Pons (tissue), 1 donor: Measurements from ENCODE around the gene ZNF512.

Experiments
- DNase-seq: peaks from one replicate; pipeline ENCODE4 v3.0.0-alpha.2; 2016; ENCODE audit warnings: low spot score

The ZNF512 gene

DNA sequence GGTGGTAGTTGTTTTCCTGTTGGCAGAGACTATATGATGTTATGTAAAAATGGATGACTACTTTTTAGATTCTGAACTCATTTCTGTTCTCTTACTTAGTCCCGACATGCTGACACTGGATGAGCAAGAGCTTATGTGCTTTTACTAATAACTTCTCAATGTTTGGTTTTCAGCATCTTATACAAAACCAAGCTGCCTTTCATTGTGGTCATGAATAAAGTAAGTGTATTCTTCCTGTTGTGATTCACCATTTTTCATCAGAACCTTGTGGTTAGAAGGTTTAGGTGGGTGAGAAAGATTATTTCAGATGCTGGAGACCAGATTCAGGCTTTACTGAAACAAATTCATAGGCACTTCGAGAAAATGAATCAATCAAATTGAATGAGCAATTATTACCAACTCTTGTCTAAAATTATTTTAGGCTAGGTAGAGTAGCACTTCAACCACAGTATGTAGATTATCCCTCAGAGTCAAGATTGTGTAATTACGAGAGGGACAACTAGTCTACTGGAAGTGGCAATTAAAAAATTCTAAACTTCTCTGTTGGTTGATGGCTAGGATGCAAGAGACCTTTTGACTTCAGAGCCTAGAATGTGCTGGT, 55.3 kb downstream of the ZNF512 start:
- DNase-seq: no peak

DNA sequence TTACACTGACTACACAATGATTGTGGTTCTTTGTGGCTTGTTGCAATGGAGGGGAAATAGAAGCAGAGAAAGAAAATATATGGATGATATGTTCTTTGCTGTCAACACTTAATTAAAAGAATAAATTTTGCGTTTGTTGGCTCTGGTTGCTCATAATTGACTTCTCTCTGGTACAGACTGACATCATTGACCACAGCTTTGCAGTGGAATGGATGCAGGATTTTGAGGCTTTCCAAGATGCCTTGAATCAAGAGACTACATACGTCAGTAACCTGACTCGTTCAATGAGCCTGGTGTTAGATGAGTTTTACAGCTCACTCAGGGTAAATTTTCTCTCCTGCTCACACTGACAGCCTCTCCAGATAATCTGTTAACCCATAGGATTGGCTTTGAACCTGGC, 55.9 kb downstream of the ZNF512 start:
- no peak for DNase-seq

DNA sequence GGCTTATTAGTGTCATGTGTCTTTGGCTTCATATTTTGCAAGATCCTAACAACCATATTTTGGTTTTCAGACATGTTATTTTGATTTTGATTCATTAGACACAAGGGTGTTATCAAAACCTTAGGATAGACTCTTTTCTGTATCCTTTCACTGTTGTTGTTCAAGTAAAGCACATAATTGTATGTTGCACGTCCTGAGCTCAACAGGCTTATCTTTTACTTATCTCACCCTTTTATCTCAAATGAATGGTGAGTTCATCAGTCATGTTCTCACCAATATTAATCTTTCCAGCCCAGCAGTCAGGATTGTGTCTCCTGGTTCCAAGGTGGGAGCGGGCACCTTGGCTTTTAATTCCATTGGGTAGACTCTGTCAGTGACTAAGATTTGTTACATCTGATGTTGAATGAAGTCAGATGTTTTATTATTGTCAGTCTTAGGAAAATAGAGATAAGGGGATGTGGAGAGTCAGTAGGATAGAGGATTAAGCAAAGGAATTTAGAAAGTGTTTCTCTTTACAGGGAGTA, 57.9 kb downstream of the ZNF512 start:
- no peak for DNase-seq

DNA sequence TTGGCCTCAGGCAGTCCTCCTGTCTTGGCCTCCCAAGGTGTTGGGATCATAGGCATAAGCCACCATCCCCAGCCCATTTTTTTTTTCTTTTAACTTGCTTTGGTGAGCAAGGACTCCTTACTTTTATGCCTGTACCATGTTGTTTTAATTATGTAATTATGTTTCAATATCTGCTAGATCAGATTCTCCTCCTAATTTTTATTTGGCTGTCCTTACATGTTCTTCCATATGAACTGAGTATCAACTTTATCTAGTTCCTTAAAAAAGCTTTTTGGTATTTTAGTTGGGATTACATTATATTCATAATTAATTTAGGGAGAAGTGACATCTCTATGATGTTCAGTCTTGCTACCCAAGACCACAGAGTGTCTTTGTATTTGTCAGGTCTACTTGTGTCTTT, 62.4 kb downstream of the ZNF512 start:
- no peak for DNase-seq

DNA sequence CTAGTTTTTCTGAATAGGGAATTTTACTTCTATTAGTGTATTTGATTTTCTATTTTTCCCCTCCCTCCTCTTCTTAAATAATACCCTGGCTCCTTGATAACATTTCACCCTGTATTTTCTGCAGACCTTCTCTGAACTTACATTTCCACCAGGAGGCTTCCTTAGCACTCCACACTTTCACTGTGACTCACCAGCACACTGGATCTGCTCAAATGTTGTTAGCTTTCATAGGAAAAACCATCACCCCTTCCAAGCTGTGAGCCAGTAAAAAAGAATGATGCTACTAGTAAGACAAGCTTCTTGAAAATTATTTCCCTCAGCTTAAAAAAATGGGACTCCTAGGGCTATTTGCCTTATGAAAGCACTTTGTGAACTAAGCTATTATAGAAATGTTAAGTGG, 64.4 kb downstream of the ZNF512 start:
- no peak for DNase-seq

DNA sequence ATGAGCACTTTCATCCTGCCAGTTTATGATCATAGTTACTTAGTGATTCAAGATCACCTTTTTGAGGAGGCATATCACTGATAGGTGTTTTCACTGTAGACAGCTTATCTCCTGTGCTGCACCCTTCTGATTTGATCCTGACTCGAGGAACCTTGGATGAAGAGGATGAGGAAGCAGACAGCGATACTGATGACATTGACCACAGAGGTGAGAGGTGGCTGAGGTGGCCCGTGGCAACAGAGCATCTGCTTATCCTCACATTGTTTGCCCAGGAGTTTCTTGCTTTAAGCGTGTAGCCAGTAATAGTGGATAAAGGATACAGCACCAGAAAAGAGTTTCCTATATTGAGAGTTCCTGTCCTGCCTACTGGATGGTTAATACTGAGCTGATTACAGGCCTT, 64.9 kb downstream of the ZNF512 start:
- no peak for DNase-seq

DNA sequence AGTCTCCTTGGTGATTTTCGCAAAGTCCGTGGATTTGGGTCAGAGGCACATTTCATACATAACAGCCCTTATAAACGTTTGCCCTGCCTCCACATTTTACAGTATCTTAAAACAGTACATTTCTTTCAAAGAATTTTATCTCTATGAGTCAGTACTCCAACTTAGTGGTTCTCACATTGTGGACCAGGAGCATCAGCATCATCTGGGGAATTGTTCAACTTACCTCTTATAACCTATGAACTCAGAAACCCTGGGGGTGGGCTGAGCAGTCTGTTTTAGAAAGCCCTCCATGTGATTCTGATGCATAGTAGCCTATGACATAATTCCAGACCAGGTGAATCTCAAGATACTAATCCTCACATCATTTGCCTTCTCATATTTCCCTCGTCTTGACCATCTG, 68.2 kb downstream of the ZNF512 start:
- DNase-seq: no peak

DNA sequence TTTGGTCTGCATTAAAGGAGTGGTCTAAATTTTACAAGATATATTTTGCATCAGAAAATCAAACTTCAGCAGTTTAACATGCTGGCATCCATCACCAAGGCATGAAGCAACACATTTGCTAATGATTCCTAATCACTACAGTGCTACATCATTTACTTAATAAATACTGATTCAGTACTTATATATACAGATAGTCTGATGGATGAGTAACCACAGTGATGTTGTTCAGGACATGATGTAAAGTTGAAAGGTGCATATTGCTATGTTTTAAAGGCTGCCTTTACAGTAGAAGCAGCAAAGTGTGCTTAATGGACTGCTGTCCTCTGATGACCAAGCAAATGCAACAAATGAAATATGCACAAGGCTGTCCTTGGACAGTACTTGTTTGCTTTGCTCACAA, 69.5 kb downstream of the ZNF512 start:
- DNase-seq: no peak

DNA sequence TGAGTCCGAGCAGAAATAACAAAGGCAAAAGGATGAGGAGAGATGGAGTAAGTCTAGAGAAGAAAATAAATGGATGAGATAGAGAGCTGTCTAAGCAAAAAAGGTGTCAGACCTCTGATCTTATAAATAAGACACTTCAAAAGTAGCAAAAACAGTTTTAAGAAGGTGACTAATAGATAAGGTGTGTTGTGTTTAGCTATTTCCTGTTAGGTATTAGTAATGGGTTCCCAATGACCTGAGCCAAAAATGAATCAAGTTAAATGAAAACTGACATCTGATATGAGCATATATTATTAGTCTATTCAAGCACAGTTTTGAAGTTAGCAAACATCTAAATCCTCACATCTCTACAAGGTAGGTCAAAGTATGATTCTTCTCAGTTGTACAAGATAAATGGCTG, 69.9 kb downstream of the ZNF512 start:
- no peak for DNase-seq

DNA sequence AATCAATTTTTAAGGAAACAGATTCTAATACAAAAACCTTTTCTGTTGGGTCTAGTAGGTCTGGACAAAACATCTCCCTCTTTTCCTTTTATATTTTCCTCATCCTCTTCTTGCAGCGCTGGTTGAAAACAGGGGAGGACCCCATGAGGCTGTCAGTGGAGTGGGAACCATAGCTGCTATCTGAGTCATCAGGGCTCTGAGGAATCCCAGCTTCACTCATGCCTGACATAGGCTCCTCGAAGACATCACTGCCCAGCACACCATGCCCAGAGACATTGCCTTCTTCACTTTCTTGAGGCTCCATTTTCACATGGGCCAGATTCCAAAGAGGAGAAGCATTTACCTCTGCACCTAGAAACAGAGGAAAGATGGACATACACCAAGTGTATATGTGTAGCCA, 70.6 kb downstream of the ZNF512 start:
- DNase-seq: no peak

DNA sequence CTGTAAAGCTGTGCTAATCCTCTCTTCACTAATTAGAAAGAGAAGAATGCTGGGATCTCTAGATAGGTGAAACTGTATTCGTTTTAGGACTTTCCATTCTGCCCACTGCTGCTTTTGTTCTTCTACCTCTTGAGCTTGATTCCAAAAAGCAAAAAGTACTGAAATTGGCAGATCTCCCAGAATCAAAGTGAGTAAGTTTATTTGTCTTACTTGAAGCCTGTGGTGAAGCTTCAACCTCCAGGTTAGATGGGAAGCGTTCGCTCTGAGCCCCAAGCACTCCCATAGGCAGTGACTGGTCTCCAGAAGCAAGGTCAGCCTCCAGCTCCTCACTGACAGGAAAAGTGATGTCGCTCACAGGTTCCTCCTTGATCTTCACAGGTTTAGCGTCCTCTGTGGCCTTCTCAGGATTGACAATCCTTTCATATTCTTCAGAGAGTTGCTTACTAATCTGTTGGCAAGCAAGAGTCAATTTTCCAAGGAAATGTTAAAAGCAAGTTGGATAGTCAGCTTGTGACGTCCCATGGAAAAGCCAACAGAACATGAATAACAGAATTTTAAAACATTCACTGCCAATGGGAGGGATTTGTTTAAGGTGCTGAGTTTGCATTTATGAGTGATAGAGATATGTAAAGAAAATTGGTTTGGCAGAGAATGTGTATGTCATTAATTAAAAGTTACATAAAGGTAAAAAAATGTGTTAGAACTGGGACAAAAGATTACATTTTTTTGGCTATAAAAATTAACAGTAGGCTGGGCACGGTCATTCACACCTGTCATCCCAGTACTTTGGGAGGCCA, 72.5 kb downstream of the ZNF512 start:
- peak; percentile 13 for DNase-seq

DNA sequence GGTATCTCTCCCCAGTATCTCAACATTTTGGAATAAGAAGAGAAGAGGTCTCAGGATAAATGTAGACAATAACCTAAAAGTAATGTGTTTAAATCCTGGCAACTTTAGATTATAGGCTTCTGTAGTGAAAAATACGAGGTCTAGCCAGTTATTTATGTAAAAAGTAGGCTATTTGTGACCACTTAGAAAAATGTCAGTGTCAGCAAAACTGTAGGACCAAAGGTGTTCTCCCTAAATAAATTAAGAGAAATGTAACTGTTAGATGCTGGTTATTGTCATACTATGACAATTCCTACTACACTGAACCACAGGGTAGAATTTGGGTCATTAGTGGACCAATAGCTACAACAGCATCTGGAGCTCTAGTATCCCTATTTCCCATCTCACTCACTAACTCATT, 78.5 kb downstream of the ZNF512 start:
- DNase-seq: no peak

DNA sequence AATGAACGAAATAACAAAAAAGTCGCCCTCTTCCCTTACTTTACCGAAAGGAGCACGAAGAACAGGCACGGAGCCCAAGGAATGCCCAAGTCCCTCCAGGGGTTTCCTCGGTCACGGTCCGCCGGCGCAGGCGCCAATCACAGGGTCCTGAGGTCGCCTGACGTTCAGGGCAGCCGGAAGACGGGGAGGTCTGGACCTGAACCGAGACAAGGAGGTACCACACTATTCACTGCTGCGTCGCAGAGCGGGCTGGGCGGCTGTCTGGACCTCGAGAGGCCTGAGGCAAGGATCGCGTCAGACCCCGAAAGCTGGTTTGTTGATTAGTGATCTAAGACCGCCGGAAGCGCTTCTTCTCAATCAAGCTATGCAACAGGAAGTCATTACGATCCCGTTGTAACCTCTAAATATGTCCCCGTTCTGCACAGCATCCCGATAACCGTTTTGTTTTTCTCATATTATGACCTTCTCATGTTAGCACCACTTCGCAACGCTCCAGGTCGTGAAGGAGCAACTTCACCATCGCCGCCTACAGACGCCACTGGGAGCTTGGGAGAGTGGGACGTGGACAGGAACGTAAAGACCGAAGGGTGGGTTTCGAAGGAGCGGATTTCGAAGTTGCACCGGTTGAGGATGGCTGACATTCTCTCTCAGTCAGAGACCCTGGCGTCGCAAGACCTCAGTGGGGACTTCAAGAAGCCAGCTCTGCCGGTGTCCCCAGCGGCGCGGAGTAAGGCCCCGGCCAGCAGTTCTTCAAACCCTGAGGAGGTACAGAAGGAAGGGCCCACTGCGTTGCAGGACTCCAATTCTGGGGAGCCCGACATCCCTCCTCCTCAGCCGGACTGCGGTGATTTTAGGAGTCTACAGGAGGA, 80.7 kb downstream of the ZNF512 start, which contains the start of the genes SLC4A1AP and SUPT7L:
Gene SLC4A1AP, plus strand, starts transcription at position 605 of the 869 bp plus-strand sequence. Its CDS starts 26 bp downstream, at position 631.
Gene SUPT7L, minus strand, starts transcription at position 330 of the 869 bp plus-strand sequence. CDS start 1,422 bp downstream, outside the sequence.
- DNase-seq: peak; percentile 87

DNA sequence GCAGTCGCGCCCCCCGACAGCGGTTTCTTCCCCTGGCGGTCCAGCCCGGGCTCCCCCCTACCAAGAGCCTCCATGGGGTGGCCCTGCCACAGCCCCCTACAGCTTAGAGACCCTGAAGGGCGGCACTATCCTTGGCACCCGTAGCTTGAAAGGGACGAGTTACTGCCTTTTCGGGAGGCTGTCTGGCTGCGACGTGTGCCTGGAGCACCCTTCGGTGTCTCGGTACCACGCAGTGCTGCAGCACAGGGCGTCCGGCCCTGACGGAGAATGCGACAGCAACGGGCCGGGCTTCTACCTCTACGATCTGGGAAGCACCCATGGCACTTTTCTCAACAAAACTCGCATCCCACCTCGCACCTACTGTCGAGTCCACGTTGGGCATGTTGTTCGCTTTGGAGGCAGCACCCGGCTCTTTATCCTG, 81.3 kb downstream of the ZNF512 start:
- DNase-seq: no peak

DNA sequence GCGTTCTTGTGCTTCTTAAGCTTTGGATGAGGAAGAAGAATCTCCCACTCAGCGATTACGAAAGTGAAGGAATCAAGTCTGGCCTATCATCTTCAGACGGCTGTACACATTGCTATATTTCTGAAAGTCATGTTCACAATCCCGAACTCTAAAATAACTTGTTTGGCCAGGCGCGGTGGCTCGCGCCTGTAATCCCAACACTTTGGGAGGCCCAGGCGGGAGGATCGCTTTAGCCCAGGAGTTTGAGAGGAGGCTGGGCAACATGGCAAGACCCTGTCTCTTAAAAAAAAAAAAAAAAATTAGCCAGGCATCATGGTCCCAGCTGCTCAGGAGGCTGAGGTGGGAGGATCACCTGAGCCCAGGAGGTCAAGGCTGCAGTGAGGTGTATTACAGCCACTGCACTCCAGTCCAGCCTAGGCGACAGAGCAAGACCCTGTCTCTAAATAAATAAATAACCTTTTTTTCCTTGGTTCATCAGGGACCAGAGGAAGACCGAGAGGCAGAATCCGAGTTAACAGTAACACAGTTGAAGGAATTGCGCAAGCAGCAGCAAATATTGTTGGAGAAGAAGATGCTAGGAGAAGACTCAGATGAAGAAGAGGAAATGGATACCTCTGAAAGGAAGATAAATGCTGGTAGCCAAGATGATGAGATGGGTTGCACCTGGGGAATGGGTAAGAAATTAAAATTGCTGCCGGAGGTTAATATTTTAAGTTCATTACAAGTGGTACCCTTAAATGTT, 82.0 kb downstream of the ZNF512 start:
- DNase-seq: no peak

DNA sequence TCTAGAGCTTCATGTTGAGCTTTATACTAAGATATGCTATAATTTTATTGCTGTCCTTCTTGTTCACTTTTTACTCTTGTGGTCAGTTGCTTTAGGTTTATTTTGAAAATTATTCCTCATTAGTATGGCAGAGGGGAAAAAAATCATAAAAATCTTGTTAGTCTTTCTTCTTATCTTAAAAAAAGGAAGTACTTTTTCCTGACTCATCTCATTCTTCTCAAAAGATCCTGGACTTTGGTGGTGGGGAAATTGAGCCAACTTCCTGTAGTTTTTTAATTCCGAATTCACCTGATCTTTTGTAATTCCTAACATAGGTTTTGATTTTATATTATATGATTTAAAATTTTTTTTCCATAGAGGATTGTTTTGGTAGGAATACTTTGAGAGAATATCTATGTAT, 84.6 kb downstream of the ZNF512 start:
- no peak for DNase-seq

DNA sequence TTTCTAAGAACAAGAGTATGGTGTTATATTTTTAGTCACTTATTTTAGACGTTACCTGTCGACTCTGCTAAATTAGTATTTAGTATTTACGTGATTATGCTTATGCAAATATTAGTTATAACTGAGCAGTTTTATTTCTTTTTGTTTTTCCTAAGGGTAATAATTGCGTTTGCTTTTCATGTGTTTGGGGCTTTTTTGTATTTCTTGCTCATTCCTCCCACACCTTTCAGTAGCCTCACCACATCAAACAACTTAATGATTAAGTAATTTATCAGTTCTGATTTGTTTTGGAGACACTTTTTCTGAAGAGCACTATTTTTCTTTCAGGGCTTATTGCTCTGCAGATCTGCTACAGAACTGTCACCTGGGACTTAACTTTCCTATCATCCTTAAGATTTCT, 88.4 kb downstream of the ZNF512 start:
- no peak for DNase-seq
